Measurements from ENCODE around the gene NOL3.

The NOL3 gene

GRCh38 chr16:67187175-67187890, 17.0 kb downstream of the NOL3 start:
- no peak for DNase-seq (ENCODE audit: low spot score)
- Histone ChIP-seq H3K9me3 (ENCODE audit: severe bottlenecking) (no peaks in the 10 kb centered on the region), H3K4me3 (ENCODE audit: severe bottlenecking) (no peak overlapping the region), H3K27ac (ENCODE audit: poor library complexity, severe bottlenecking) (no peak overlapping the region), H3K27me3 (ENCODE audit: insufficient read depth, poor library complexity, severe bottlenecking) (no peaks in the 10 kb centered on the region), H3K4me1 (ENCODE audit: insufficient read depth, poor library complexity, severe bottlenecking) (peaks cover 8% of the 10 kb centered on the region), H3K36me3 (ENCODE audit: low read depth) (no peaks in the 10 kb centered on the region)
- no peak for TF ChIP-seq CTCF (IDR thresholded peaks at IDR 0.05; ENCODE audit: poor library complexity, severe bottlenecking)
- no peak for ATAC-seq (ENCODE audit: low read depth)

- DNase-seq (ENCODE audit: low spot score) (no peak), ATAC-seq (ENCODE audit: low read depth) (no peak)
- Histone ChIP-seq H3K36me3 (ENCODE audit: low read depth) (peaks cover 7% of the 10 kb centered on the region), H3K27me3 (ENCODE audit: insufficient read depth, poor library complexity, severe bottlenecking) (no peaks in the 10 kb centered on the region), H3K4me1 (ENCODE audit: insufficient read depth, poor library complexity, severe bottlenecking) (peaks cover 7% of the 10 kb centered on the region), H3K9me3 (ENCODE audit: severe bottlenecking) (no peaks in the 10 kb centered on the region), H3K27ac (ENCODE audit: poor library complexity, severe bottlenecking) (no peak overlapping the region), H3K4me3 (ENCODE audit: severe bottlenecking) (no peak overlapping the region)
- no peak for TF ChIP-seq CTCF (IDR thresholded peaks at IDR 0.05; ENCODE audit: poor library complexity, severe bottlenecking)
These were observed 18.0 kb downstream of the NOL3 start for GRCh38 chr16:67188323-67188722.

GRCh38 chr16:67188798-67189197, 18.5 kb downstream of the NOL3 start:
- Histone ChIP-seq H3K4me3 (ENCODE audit: severe bottlenecking) (no peak overlapping the region), H3K27me3 (ENCODE audit: insufficient read depth, poor library complexity, severe bottlenecking) (no peaks in the 10 kb centered on the region), H3K9me3 (ENCODE audit: severe bottlenecking) (no peaks in the 10 kb centered on the region), H3K36me3 (ENCODE audit: low read depth) (peaks cover 11% of the 10 kb centered on the region), H3K4me1 (ENCODE audit: insufficient read depth, poor library complexity, severe bottlenecking) (peaks cover 8% of the 10 kb centered on the region), H3K27ac (ENCODE audit: poor library complexity, severe bottlenecking) (no peak overlapping the region)
- no peak for TF ChIP-seq CTCF (IDR thresholded peaks at IDR 0.05; ENCODE audit: poor library complexity, severe bottlenecking)
- DNase-seq (ENCODE audit: low spot score) (no peak), ATAC-seq (ENCODE audit: low read depth) (no peak)

- Histone ChIP-seq H3K27ac (ENCODE audit: poor library complexity, severe bottlenecking) (no peak within 1 kb of the TSS), H3K4me3 (ENCODE audit: severe bottlenecking) (no peak within 1 kb of the TSS), H3K27me3 (ENCODE audit: insufficient read depth, poor library complexity, severe bottlenecking) (no peaks in the 10 kb centered on the region), H3K4me1 (ENCODE audit: insufficient read depth, poor library complexity, severe bottlenecking) (peaks cover 8% of the 10 kb centered on the region), H3K9me3 (ENCODE audit: severe bottlenecking) (no peaks in the 10 kb centered on the region), H3K36me3 (ENCODE audit: low read depth) (peaks cover 24% of the 10 kb centered on the region)
- DNase-seq (ENCODE audit: low spot score) (no peak), ATAC-seq (ENCODE audit: low read depth) (no peak)
- no peak for TF ChIP-seq CTCF (IDR thresholded peaks at IDR 0.05; ENCODE audit: poor library complexity, severe bottlenecking)
These were observed 19.7 kb downstream of the NOL3 start, which contains the start of gene EXOC3L1 for GRCh38 chr16:67190041-67190440. Gene EXOC3L1, minus strand, starts transcription at chr16:67190136. Its CDS starts 460 bp downstream, at chr16:67189676.

All from RWPE2 (cell line).